ENCODE data around the gene ARHGAP18.

Gene ARHGAP18

GRCh38 chr6:129542705-129543104 is 167.3 kb downstream of the ARHGAP18 start:
- Mint-ChIP-seq H3K27me3 (ENCODE audit: low read depth) (peaks cover 4% of the 10 kb centered on the region), H3K36me3 (ENCODE audit: low read depth) (no peaks in the 10 kb centered on the region)

GRCh38 chr6:129539032-129539431 is 170.9 kb downstream of the ARHGAP18 start:
- Mint-ChIP-seq H3K27ac (no peak overlapping the region), H3K4me1 (ENCODE audit: low read depth) (no peaks in the 10 kb centered on the region), H3K27me3 (ENCODE audit: low read depth) (peaks cover 4% of the 10 kb centered on the region), H3K36me3 (ENCODE audit: low read depth) (no peaks in the 10 kb centered on the region), H3K4me3 (no peak overlapping the region), H3K9me3 (no peaks in the 10 kb centered on the region)

More at GRCh38 chr6:129542705-129543104, 167.3 kb downstream of the ARHGAP18 start:
- no peak overlapping the region for H3K27ac Mint-ChIP-seq
- H3K9me3 Mint-ChIP-seq = no peaks in the 10 kb centered on the region
- H3K4me1 Mint-ChIP-seq (ENCODE audit: low read depth) = no peaks in the 10 kb centered on the region
- no peak overlapping the region for H3K4me3 Mint-ChIP-seq

GRCh38 chr6:129536271-129536670 is 173.7 kb downstream of the ARHGAP18 start:
- peaks cover 4% of the 10 kb centered on the region for H3K27me3 Mint-ChIP-seq (ENCODE audit: low read depth)
- H3K36me3 Mint-ChIP-seq (ENCODE audit: low read depth) = no peaks in the 10 kb centered on the region
- H3K9me3 Mint-ChIP-seq = no peaks in the 10 kb centered on the region
- H3K4me1 Mint-ChIP-seq (ENCODE audit: low read depth) = no peaks in the 10 kb centered on the region
- no peak overlapping the region for H3K4me3 Mint-ChIP-seq
- H3K27ac Mint-ChIP-seq = no peak overlapping the region

- H3K27ac Mint-ChIP-seq = no peak overlapping the region
- H3K36me3 Mint-ChIP-seq (ENCODE audit: low read depth) = no peaks in the 10 kb centered on the region
- H3K4me3 Mint-ChIP-seq = no peak overlapping the region
- H3K9me3 Mint-ChIP-seq = no peaks in the 10 kb centered on the region
- peaks cover 13% of the 10 kb centered on the region for H3K27me3 Mint-ChIP-seq (ENCODE audit: low read depth)
- no peaks in the 10 kb centered on the region for H3K4me1 Mint-ChIP-seq (ENCODE audit: low read depth)
These were observed 175.1 kb downstream of the ARHGAP18 start for GRCh38 chr6:129534926-129535325.

Measured in T-helper 1 cell treated with Interleukin-12 subunit alpha and Interleukin-12 subunit beta and Interleukin-4 antibody, amounts not matched to agents 30 μg/mL and 1 μg/mL, for 36 hours (primary cell).